ENCODE results near the gene KRT16.
"Not testable (repeated sequence)": the region's sequence is repeated elsewhere in the genome, so short reads cannot be mapped to it uniquely, and the experiment has no call there.

- not testable (repeated sequence) for TF ChIP-seq CTCF (optimal IDR thresholded peaks at IDR 0.05 in 1 of 3, IDR thresholded peaks at IDR 0.05 in 1 of 3, conservative IDR thresholded peaks at IDR 0.05 in 1 of 3; ENCODE audit: extremely low read depth in 1 of 3, insufficient read depth in 2 of 3, low read length in 3 of 3); EZH2 (IDR thresholded peaks at IDR 0.05; ENCODE audit: low read length)
These were observed 13.7 kb upstream of the KRT16 start for GRCh38 chr17:41626028-41626913.
